ENCODE results near the gene CNKSR3.

Gene CNKSR3

GRCh38 chr6:154438882-154439415 is 71.5 kb downstream of the CNKSR3 start:
- no peak overlapping the region for H3K4me3 ChIP-seq (replicated peaks; ENCODE audit: low read depth, low read length)
- TF ChIP-seq CTCF (IDR thresholded peaks at IDR 0.05; ENCODE audit: low read length, missing control alignments), result no peak
- DNase-seq (ENCODE audit: low read depth), result no peak

- no peak overlapping the region for H3K4me3 ChIP-seq (replicated peaks; ENCODE audit: low read depth, low read length)
- DNase-seq (ENCODE audit: low read depth), result no peak
- TF ChIP-seq CTCF (IDR thresholded peaks at IDR 0.05; ENCODE audit: low read length, missing control alignments), result no peak
These were observed 75.0 kb downstream of the CNKSR3 start for GRCh38 chr6:154435400-154435945.

- TF ChIP-seq CTCF (IDR thresholded peaks at IDR 0.05; ENCODE audit: low read length, missing control alignments), result no peak
- H3K4me3 ChIP-seq (replicated peaks; ENCODE audit: low read depth, low read length), result no peak overlapping the region
- no peak for DNase-seq (ENCODE audit: low read depth)
These were observed 75.8 kb downstream of the CNKSR3 start for GRCh38 chr6:154434662-154435061.

- no peak overlapping the region for H3K4me3 ChIP-seq (replicated peaks; ENCODE audit: low read depth, low read length)
- no peak for DNase-seq (ENCODE audit: low read depth)
- TF ChIP-seq CTCF (IDR thresholded peaks at IDR 0.05; ENCODE audit: low read length, missing control alignments), result no peak
These were observed 76.8 kb downstream of the CNKSR3 start for GRCh38 chr6:154433477-154434241.

- TF ChIP-seq CTCF (IDR thresholded peaks at IDR 0.05; ENCODE audit: low read length, missing control alignments), result no peak
- H3K4me3 ChIP-seq (replicated peaks; ENCODE audit: low read depth, low read length), result no peak overlapping the region
- DNase-seq (ENCODE audit: low read depth), result peak; percentile 95
These were observed 77.7 kb downstream of the CNKSR3 start for GRCh38 chr6:154432533-154433476.

- TF ChIP-seq CTCF (IDR thresholded peaks at IDR 0.05; ENCODE audit: low read length, missing control alignments), result no peak
- DNase-seq (ENCODE audit: low read depth), result no peak
- H3K4me3 ChIP-seq (replicated peaks; ENCODE audit: low read depth, low read length), result no peak overlapping the region
These were observed 80.0 kb downstream of the CNKSR3 start for GRCh38 chr6:154430481-154430919.
